Loucy (cell line): ENCODE data around the gene NODAL.

Source experiments
- H2AFZ ChIP-seq: fragments of 200-600 bp; sonication (generic); 2 replicates; pipeline ENCODE4 v1.6.0; 2016; ENCODE audit warnings: antibody characterized with exemption, mild to moderate bottlenecking, low read length, moderate library complexity
- H3F3A ChIP-seq: fragments of 200-600 bp; 2 replicates; pipeline ENCODE4 v1.6.0; 2016; ENCODE audit warnings: antibody characterized with exemption, low read depth, mild to moderate bottlenecking
- H3K27me3 ChIP-seq: fragments of 200-600 bp; sonication (generic); 2 replicates; pipeline ENCODE4 v1.6.1; 2014; ENCODE audit warnings: low read length, mild to moderate bottlenecking; ENCODE audit not compliant: insufficient read depth, poor library complexity, severe bottlenecking
- H3K36me3 ChIP-seq: fragments of 200-600 bp; sonication (generic); 2 replicates; pipeline ENCODE4 v1.6.1; 2016; ENCODE audit warnings: low read length; ENCODE audit not compliant: insufficient read depth
- H3K4me1 ChIP-seq: fragments of 200-600 bp; sonication (generic); 2 replicates; pipeline ENCODE4 v1.5.1; 2014; ENCODE audit warnings: low read length, mild to moderate bottlenecking; ENCODE audit not compliant: insufficient read depth, poor library complexity, severe bottlenecking
- H3K4me2 ChIP-seq: fragments of 200-600 bp; sonication (generic); 2 replicates; pipeline ENCODE4 v1.6.0; 2014; ENCODE audit warnings: antibody characterized with exemption, low read length, low read depth, mild to moderate bottlenecking; ENCODE audit not compliant: poor library complexity, severe bottlenecking
- H3K4me3 ChIP-seq: fragments of 200-600 bp; sonication (generic); 2 replicates; pipeline ENCODE4 v1.5.1; 2014; ENCODE audit warnings: low read length, mild to moderate bottlenecking, mixed read lengths; ENCODE audit not compliant: poor library complexity, severe bottlenecking
- H3K79me2 ChIP-seq: fragments of 200-600 bp; sonication (generic); 2 replicates; pipeline ENCODE4 v1.6.1; 2014; ENCODE audit warnings: low read length; ENCODE audit not compliant: insufficient read depth
- H3K9ac ChIP-seq: fragments of 200-600 bp; sonication (generic); 2 replicates; pipeline ENCODE4 v1.6.0; 2014; ENCODE audit warnings: mild to moderate bottlenecking, low read depth, low read length, moderate library complexity; ENCODE audit not compliant: poor library complexity, severe bottlenecking
- H3K9me2 ChIP-seq: fragments of 200-600 bp; sonication (generic); replicated peaks from 2 replicates; pipeline ENCODE4 v1.6.1; 2016; ENCODE audit warnings: low read depth, low read length, mixed read lengths
- H3K9me3 ChIP-seq: fragments of 200-600 bp; sonication (generic); 2 replicates; pipeline ENCODE4 v1.6.1; 2014; ENCODE audit warnings: mild to moderate bottlenecking, antibody characterized with exemption, low read length, low read depth; ENCODE audit not compliant: insufficient read depth
- H4K20me1 ChIP-seq: fragments of 200-600 bp; sonication (generic); 2 replicates; pipeline ENCODE4 v1.6.0; 2014; ENCODE audit warnings: antibody characterized with exemption, low read length, mild to moderate bottlenecking; ENCODE audit not compliant: insufficient read depth, poor library complexity, severe bottlenecking
- CTCF ChIP-seq: fragments of 200-600 bp; sonication (generic); conservative IDR thresholded peaks from 2 replicates; pipeline ENCODE4 v1.5.1; 2014; ENCODE audit warnings: mild to moderate bottlenecking, antibody characterized with exemption, low read length
- EZH2phosphoT487 ChIP-seq: fragments of 200-600 bp; IDR thresholded peaks from 2 replicates; pipeline ENCODE4 v1.6.1; 2018; ENCODE audit warnings: antibody characterized with exemption, mild to moderate bottlenecking, moderate library complexity, borderline replicate concordance

NODAL gene

GRCh38 chr10:70396140-70396539, 45.3 kb downstream of the NODAL start:
- no peak overlapping the region for H3K9ac ChIP-seq
- no peaks in the 10 kb centered on the region for H3K4me1 ChIP-seq
- no peaks in the 10 kb centered on the region for H3K9me2 ChIP-seq
- H3K4me2 ChIP-seq: no peak overlapping the region
- H4K20me1 ChIP-seq: no peaks in the 10 kb centered on the region
- no peaks in the 10 kb centered on the region for H3K36me3 ChIP-seq
- no peaks in the 10 kb centered on the region for H3K9me3 ChIP-seq
- H3F3A ChIP-seq: no peaks in the 10 kb centered on the region
- no peak for TF ChIP-seq CTCF
- TF ChIP-seq EZH2phosphoT487: no peak
- H3K79me2 ChIP-seq: no peaks in the 10 kb centered on the region
- H3K4me3 ChIP-seq: no peak overlapping the region
- no peak overlapping the region for H2AFZ ChIP-seq
- no peaks in the 10 kb centered on the region for H3K27me3 ChIP-seq

- no peaks in the 10 kb centered on the region for H3K36me3 ChIP-seq
- H2AFZ ChIP-seq: no peak overlapping the region
- H3K4me1 ChIP-seq: peaks cover 3% of the 10 kb centered on the region
- no peaks in the 10 kb centered on the region for H3K79me2 ChIP-seq
- no peak overlapping the region for H3K4me3 ChIP-seq
- H3F3A ChIP-seq: no peaks in the 10 kb centered on the region; the same call in 1 of the 2 replicates
- no peaks in the 10 kb centered on the region for H3K9me2 ChIP-seq
- TF ChIP-seq CTCF (no peak), EZH2phosphoT487 (no peak)
- H3K9ac ChIP-seq: no peak overlapping the region
- no peaks in the 10 kb centered on the region for H3K27me3 ChIP-seq
- no peaks in the 10 kb centered on the region for H4K20me1 ChIP-seq
- H3K9me3 ChIP-seq: no peaks in the 10 kb centered on the region
- no peak overlapping the region for H3K4me2 ChIP-seq
Observed at GRCh38 chr10:70391654-70392053, 49.8 kb downstream of the NODAL start.
